HEK293T (cell line): Measurements from ENCODE around the gene ZDHHC14.

ENCODE experiments used
- ARNT ChIP-seq: fragments of 450-650 bp; IDR thresholded peaks from 2 replicates; pipeline ENCODE4 v1.6.1; 2017; ENCODE audit warnings: mild to moderate bottlenecking
- FOXM1 ChIP-seq: fragments of 450-650 bp; IDR thresholded peaks from 2 replicates; pipeline ENCODE4 v1.6.1; 2017; ENCODE audit warnings: mild to moderate bottlenecking, borderline replicate concordance
- TARDBP ChIP-seq: fragments of 450-650 bp; IDR thresholded peaks from 2 replicates; pipeline ENCODE4 v1.6.1; 2016

DNA sequence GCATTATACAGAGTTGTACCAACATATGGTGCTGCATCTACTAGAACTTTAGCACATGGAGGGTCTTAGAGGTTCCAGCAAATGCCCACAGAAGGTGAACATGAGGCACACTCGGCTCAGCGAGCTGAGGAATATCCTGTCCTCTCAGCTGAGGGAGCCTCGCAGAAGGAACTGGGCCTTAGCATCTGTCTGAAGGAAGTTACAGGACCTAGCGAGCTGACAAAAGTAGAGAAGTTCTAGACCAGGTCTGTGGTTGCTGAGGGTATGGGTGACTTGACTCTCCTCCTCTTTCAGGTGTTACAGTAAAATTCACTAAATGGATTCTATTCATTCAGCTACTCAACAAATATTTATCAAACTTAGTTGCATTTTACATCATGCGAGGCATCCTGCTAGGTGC is 157.2 kb downstream of the ZDHHC14 start:
- TF ChIP-seq FOXM1: no peak
- no peak for TF ChIP-seq TARDBP
- no peak for TF ChIP-seq ARNT
